IMR-90 (cell line): ENCODE data around the gene S100A2. TPM values are rescaled to one million over a fixed set of nuclear protein-coding genes. Genes with fewer than 3 reads are reported as not detected.
A peak's percentile ranks its signal among the peaks of the same experiment; 100 is the strongest.

Source experiments
- ATAC-seq: fragments of 200-7000 bp; cut with Tn5 transposase; 2 replicates; pipeline ENCODE4 v1.9.1; 2020; ENCODE audit warnings: low read depth, mild to moderate bottlenecking, moderate library complexity
- BruUV-seq: library from RNA; stranded (reverse); fragments of 400-500 nt; replicated peaks from 2 replicates; lab custom pipeline; 2021; lab: Mats Ljungman, UMichigan
- CTCF ChIA-PET: fragments of 300-600 bp; formaldehyde crosslinking; extraction: SDS; loops from one replicate; lab custom pipeline; 2021; ENCODE audit warnings: antibody characterized with exemption; lab: Yijun Ruan, JAX
- POLR2A ChIA-PET: fragments of 300-600 bp; sonication (Branson Sonifier 250); formaldehyde crosslinking; loops from one replicate; lab custom pipeline; 2022; ENCODE audit warnings: antibody characterized with exemption; ENCODE audit not compliant: unreplicated experiment; lab: Charles Lee
- DNase-seq: peaks from one replicate; pipeline ENCODE4 v3.0.0; 2013
- H2AFZ ChIP-seq: replicated peaks from 2 replicates; pipeline ENCODE3; 2013; ENCODE audit warnings: low read length, mild to moderate bottlenecking; ENCODE audit not compliant: poor library complexity
- H2AK5ac ChIP-seq: 2 replicates; pipeline ENCODE4 v1.6.1; 2013; ENCODE audit warnings: low read depth, low read length, inconsistent platforms
- H2AK9ac ChIP-seq: replicated peaks from 2 replicates; pipeline ENCODE3; 2013; ENCODE audit warnings: mild to moderate bottlenecking, low read depth, low read length, moderate library complexity; ENCODE audit not compliant: poor library complexity
- H2BK120ac ChIP-seq: 2 replicates; pipeline ENCODE4 v1.6.1; 2013; ENCODE audit warnings: low read depth, low read length, inconsistent platforms
- H2BK15ac ChIP-seq: 3 replicates; pipeline ENCODE4 v1.6.1; 2013; ENCODE audit warnings: low read depth, low read length, inconsistent platforms
- H2BK20ac ChIP-seq: 2 replicates; pipeline ENCODE4 v1.6.1; 2013; ENCODE audit warnings: low read depth, mild to moderate bottlenecking, inconsistent platforms, low read length, moderate library complexity
- H2BK5ac ChIP-seq: 2 replicates; pipeline ENCODE4 v1.6.1; 2013; ENCODE audit warnings: mild to moderate bottlenecking, low read depth, low read length, inconsistent platforms; ENCODE audit not compliant: poor library complexity, severe bottlenecking
- H3K14ac ChIP-seq: replicated peaks from 2 replicates; pipeline ENCODE4 v1.6.1; 2013; ENCODE audit warnings: low read depth, low read length, inconsistent platforms
- H3K18ac ChIP-seq: 2 replicates; pipeline ENCODE4 v1.6.1; 2013; ENCODE audit warnings: low read depth, low read length, control low read depth
- H3K23ac ChIP-seq: 2 replicates; pipeline ENCODE4 v1.6.1; 2013; ENCODE audit warnings: low read depth, low read length, inconsistent platforms
- H3K27ac ChIP-seq: 2 replicates; pipeline ENCODE4 v1.5.1; 2013; ENCODE audit warnings: mild to moderate bottlenecking, control low read depth, low read length; ENCODE audit not compliant: insufficient read depth
- H3K27me3 ChIP-seq: 2 replicates; pipeline ENCODE4 v1.6.1; 2013; ENCODE audit warnings: low read length; ENCODE audit not compliant: control insufficient read depth, insufficient read depth
- H3K36me3 ChIP-seq: 2 replicates; pipeline ENCODE4 v1.6.1; 2013; ENCODE audit warnings: low read length, mixed read lengths; ENCODE audit not compliant: control insufficient read depth, insufficient read depth
- H3K4ac ChIP-seq: 2 replicates; pipeline ENCODE4 v1.6.1; 2013; ENCODE audit warnings: low read depth, low read length, inconsistent platforms
- H3K4me1 ChIP-seq: 2 replicates; pipeline ENCODE4 v1.6.1; 2013; ENCODE audit warnings: low read length, mixed read lengths; ENCODE audit not compliant: control insufficient read depth, insufficient read depth
- H3K4me2 ChIP-seq: 2 replicates; pipeline ENCODE4 v1.6.1; 2013; ENCODE audit warnings: low read depth, mild to moderate bottlenecking, control low read depth, low read length, moderate library complexity
- H3K4me3 ChIP-seq: 2 replicates; pipeline ENCODE4 v1.5.1; 2013; ENCODE audit warnings: low read depth, mild to moderate bottlenecking, control low read depth, low read length, moderate library complexity; ENCODE audit not compliant: insufficient read depth
- H3K56ac ChIP-seq: 2 replicates; pipeline ENCODE4 v1.6.1; 2013; ENCODE audit warnings: low read length, inconsistent platforms; ENCODE audit not compliant: insufficient read depth; ENCODE audit errors: extremely low read depth
- H3K79me1 ChIP-seq, 2 experiments: 2 replicates each; pipeline ENCODE4 v1.6.1; 2013; ENCODE audit warnings: low read length in 2 of 2, inconsistent platforms in 1 of 2, low read depth in 1 of 2
- H3K9ac ChIP-seq: 2 replicates; pipeline ENCODE4 v1.6.1; 2013; ENCODE audit warnings: low read depth, low read length, control low read depth
- H3K9me1 ChIP-seq: 2 replicates; pipeline ENCODE4 v1.6.1; 2013; ENCODE audit warnings: low read length, inconsistent platforms; ENCODE audit not compliant: insufficient read depth
- H3K9me3 ChIP-seq: 2 replicates; pipeline ENCODE4 v1.6.1; 2013; ENCODE audit warnings: low read length; ENCODE audit not compliant: control insufficient read depth, insufficient read depth
- H4K20me1 ChIP-seq: 2 replicates; pipeline ENCODE4 v1.6.1; 2013; ENCODE audit warnings: low read length, inconsistent platforms; ENCODE audit not compliant: insufficient read depth
- H4K5ac ChIP-seq: 2 replicates; pipeline ENCODE4 v1.6.1; 2013; ENCODE audit warnings: mild to moderate bottlenecking, low read depth, low read length, control low read depth
- H4K8ac ChIP-seq, 2 experiments: 2 replicates each; pipeline ENCODE4 v1.6.1; 2013; ENCODE audit warnings: low read depth in 2 of 2, low read length in 2 of 2, control low read depth in 1 of 2, inconsistent platforms in 1 of 2
- H4K91ac ChIP-seq: 2 replicates; pipeline ENCODE4 v1.6.1; 2013; ENCODE audit warnings: low read depth, low read length, inconsistent platforms; ENCODE audit not compliant: insufficient read depth
- BHLHE40 ChIP-seq: fragments of 150-350 bp; IDR thresholded peaks from 2 replicates; pipeline ENCODE4 v1.6.1; 2016; ENCODE audit warnings: mild to moderate bottlenecking, low read depth, low read length
- CEBPB ChIP-seq: IDR thresholded peaks from 2 replicates; pipeline ENCODE4 v1.6.1; 2012; ENCODE audit warnings: low read depth, low read length, improper control_type of control experiment
- ELK1 ChIP-seq: fragments of 150-350 bp; IDR thresholded peaks from 2 replicates; pipeline ENCODE4 v1.6.1; 2016; ENCODE audit warnings: low read depth, mild to moderate bottlenecking, low read length, moderate library complexity, borderline replicate concordance
- WGBS, 2 experiments: methylation state at CpG; one replicate each; pipeline versions ENCODE4 v1.1.5 to v1.1.7; 2013; ENCODE audit warnings: missing lambda C conversion rate in 2 of 2; ENCODE audit not compliant: insufficient read length in 1 of 2; ENCODE audit errors: extremely low coverage in 2 of 2; 5-methylcytosine and 5-hydroxymethylcytosine counted together
- dilution Hi-C: fragments of 300-500 bp; cut with HindIII; formaldehyde crosslinking; loops from one replicate; pipeline ENCODE4 v1.14.3; 2018; ENCODE audit warnings: low sequenced_read_pairs; ENCODE audit not compliant: unreplicated experiment
- in situ Hi-C: fragments of 300-500 bp; cut with MboI; formaldehyde crosslinking; loops from 3 replicates; pipeline ENCODE4 v1.14.3; 2019; ENCODE audit warnings: low sequenced_read_pairs, inconsistent platforms, mixed read lengths
- intact Hi-C: fragments of 100-400 bp; cut with micrococcal nuclease; formaldehyde crosslinking; loops from 2 replicates; pipeline ENCODE4 v1.10.0; 2022
- polyA plus RNA-seq, 3 experiments: library from polyadenylated mRNA; depleted of rRNA; stranded (reverse); fragments of >200 nt; gene quantifications; 2 replicates each; pipeline ENCODE4 v1.2.3, GENCODE V29; 2012; ENCODE audit warnings: low replicate concordance in 1 of 3
- total RNA-seq: library from RNA; depleted of rRNA; stranded (reverse); fragments of >200 nt; gene quantifications from 2 replicates; pipeline ENCODE4 v1.2.3, GENCODE V29; 2012

S100A2 gene
- total and polyA plus RNA-seq, 2 of the 4 experiments (the other 2 are of a cell fraction), result 3.6 to 7.9 TPM

DNA sequence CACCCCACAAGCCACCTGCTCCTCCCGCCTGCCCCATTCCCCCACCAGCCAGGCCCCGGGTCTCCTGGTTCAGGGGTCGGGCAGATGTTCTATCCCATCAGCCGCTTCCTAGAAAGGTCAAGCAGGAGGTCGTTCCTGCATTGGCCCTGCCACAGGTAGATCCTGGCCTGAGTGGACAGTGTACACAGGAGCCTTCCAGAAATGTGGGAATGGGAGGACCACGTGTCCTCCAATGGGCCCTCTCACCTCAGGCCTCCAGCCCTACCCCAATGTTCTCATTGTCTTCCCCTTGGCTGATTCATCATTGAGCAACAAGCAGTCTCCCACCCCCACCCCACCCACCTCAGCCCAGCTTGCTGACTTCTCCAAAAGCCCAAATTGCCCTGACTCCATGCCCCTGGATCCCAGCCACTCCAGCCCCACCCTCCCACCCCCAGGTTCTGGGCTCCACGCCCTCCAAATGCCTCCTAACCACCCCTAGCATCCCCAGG, 45.2 kb upstream of the S100A2 start:
- no peak overlapping the region for H3K18ac ChIP-seq
- no TSS peak for BruUV-seq
- H3K9me1 ChIP-seq, result peaks cover 17% of the 10 kb centered on the region
- no peak overlapping the region for H2BK15ac ChIP-seq
- H3K36me3 ChIP-seq, result peaks cover 20% of the 10 kb centered on the region
- dilution Hi-C loops (no loop called here), in situ Hi-C loops (no loop called here), intact Hi-C loops (no loop called here)
- H3K27me3 ChIP-seq, result no peaks in the 10 kb centered on the region
- no peak overlapping the region for H3K9ac ChIP-seq
- H2BK20ac ChIP-seq, result peak overlapping the region; percentile 21; the same call in 1 of the 2 replicates
- peak overlapping the region; percentile 91 for H2AK5ac ChIP-seq
- 0 out of 2 replicates have a peak overlapping the region, but pooled peaks have one; percentile 25 for H2BK120ac ChIP-seq
- peak overlapping the region; percentile 93 for H3K14ac ChIP-seq
- ATAC-seq (no peak), DNase-seq (no peak)
- WGBS, 2 experiments, result no CpG with 5 or more reads among the region's 7 CpGs
- H2AFZ ChIP-seq, result no peak overlapping the region
- no peak overlapping the region for H4K5ac ChIP-seq
- POLR2A ChIA-PET, result interaction anchor here (1.1 to 1.3 kb wide), 2 partner anchors 17 to 23 kb away, joined by 3 read pairs; partner anchors contain the start of genes CHTOP and S100A13
- H4K8ac ChIP-seq, result peak overlapping the region in 1 of 2 experiments; percentile 48; a peak in 2 of 4 replicates
- H3K9me3 ChIP-seq, result no peaks in the 10 kb centered on the region
- H3K4me3 ChIP-seq, result no peak overlapping the region
- H3K4me2 ChIP-seq, result peak overlapping the region; percentile 94
- CTCF ChIA-PET, result interaction anchor here (0.7 to 0.9 kb wide), 2 partner anchors 16 to 17 kb away, joined by 3 to 4 read pairs; partner anchors contain the start of gene S100A13
- peak overlapping the region; percentile 87; the same call in 1 of the 2 replicates for H3K4ac ChIP-seq
- peak overlapping the region; percentile 91 for H2BK5ac ChIP-seq
- no peak overlapping the region for H4K91ac ChIP-seq
- peaks cover 11% of the 10 kb centered on the region; the same call in 1 of the 2 replicates for H4K20me1 ChIP-seq
- no peak overlapping the region for H3K56ac ChIP-seq
- peak overlapping the region; percentile 44; the same call in 1 of the 2 replicates for H3K27ac ChIP-seq
- peak overlapping the region; percentile 34 for H2AK9ac ChIP-seq
- peaks cover 42% of the 10 kb centered on the region for H3K4me1 ChIP-seq
- TF ChIP-seq CEBPB, result peak; percentile 71
- no peak for TF ChIP-seq BHLHE40
- TF ChIP-seq ELK1, result no peak
- peak overlapping the region; percentile 93; the same call in 1 of the 2 replicates for H3K23ac ChIP-seq
- peaks cover 15 to 66% of the 10 kb centered on the region in 2 experiments for H3K79me1 ChIP-seq
